A549 (cell line): ENCODE results near the gene TBX15. TPM values are rescaled to one million over a fixed set of nuclear protein-coding genes. Genes with fewer than 3 reads are reported as not detected.

ENCODE experiments used
- ATAC-seq, 2 experiments: fragments of 200-7000 bp in 1 of 2; fragments of >200 bp in 1 of 2; cut with Nextera tagmentation in 1 of 2; cut with Tn5 transposase in 1 of 2; 3 replicates each; pipeline versions ENCODE4 v1.8.0 to v1.9.1; 2018 to 2020; ENCODE audit warnings: mild to moderate bottlenecking in 1 of 2, moderate library complexity in 1 of 2
- CTCF ChIA-PET: fragments of 300-600 bp; sonication (Branson Sonifier 250); formaldehyde crosslinking; extraction: SDS; loops from one replicate; lab custom pipeline; 2021; ENCODE audit warnings: antibody characterized with exemption, inconsistent platforms; lab: Yijun Ruan, JAX
- POLR2A ChIA-PET: fragments of 350-600 bp; formaldehyde crosslinking; extraction: SDS; loops from one replicate; lab custom pipeline; 2021; ENCODE audit warnings: antibody characterized with exemption, inconsistent platforms; lab: Yijun Ruan, JAX
- DNase-seq, 2 experiments: peaks; one replicate each; pipeline versions ENCODE4 v3.0.0 to v3.0.0-alpha.2; 2011 to 2016; ENCODE audit warnings: low read depth in 1 of 2, low spot score in 1 of 2
- FAIRE-seq: peaks from 2 replicates; lab custom pipeline; 2011; peaks lifted over from hg19 to GRCh38; lab: Jason Lieb, UNC
- H3K27ac ChIP-seq, 2 experiments: fragments of >200 bp; sonication (Bioruptor Twin); formaldehyde crosslinking; 3 replicates each; pipeline ENCODE4 v1.5.1; 2016 to 2017
- H3K4me1 ChIP-seq: fragments of >200 bp; sonication (Bioruptor Twin); formaldehyde crosslinking; 3 replicates; pipeline ENCODE4 v1.6.1; 2016
- H3K4me2 ChIP-seq: fragments of >200 bp; sonication (Bioruptor Twin); formaldehyde crosslinking; 3 replicates; pipeline ENCODE4 v1.6.1; 2016
- H3K4me3 ChIP-seq: fragments of >200 bp; sonication (Bioruptor Twin); formaldehyde crosslinking; 3 replicates; pipeline ENCODE4 v1.5.1; 2016
- H3K9me3 ChIP-seq: fragments of >200 bp; sonication (Bioruptor Twin); formaldehyde crosslinking; 3 replicates; pipeline ENCODE4 v1.6.1; 2016
- CEBPB ChIP-seq, 2 experiments: fragments of >200 bp in 1 of 2; sonication (Bioruptor Twin) in 1 of 2; formaldehyde crosslinking in 1 of 2; IDR thresholded peaks; 2 replicates each; pipeline ENCODE4 v1.6.1; 2012 to 2016
- EHMT2 ChIP-seq: fragments of 200-600 bp; sonication (generic); IDR thresholded peaks from 2 replicates; pipeline ENCODE4 v1.6.1; 2016; ENCODE audit warnings: antibody characterized with exemption, low read depth, mild to moderate bottlenecking, moderate library complexity
- HDAC2 ChIP-seq: fragments of 200-600 bp; sonication (generic); IDR thresholded peaks from 2 replicates; pipeline ENCODE4 v1.6.1; 2016
- JUN ChIP-seq, 2 experiments: fragments of >200 bp; sonication (Bioruptor Twin); formaldehyde crosslinking; IDR thresholded peaks; 2 replicates in 1 of 2; 3 replicates in 1 of 2; pipeline ENCODE4 v1.6.1; 2016 to 2017
- MAX ChIP-seq: IDR thresholded peaks from 2 replicates; pipeline ENCODE4 v1.6.1; 2012
- NFE2L2 ChIP-seq: fragments of 150-350 bp; conservative IDR thresholded peaks from 2 replicates; pipeline ENCODE4 v1.6.1; 2014; ENCODE audit warnings: low read length
- PHF8 ChIP-seq: fragments of 200-600 bp; sonication (generic); IDR thresholded peaks from 2 replicates; pipeline ENCODE4 v1.6.1; 2016; ENCODE audit warnings: low read depth, mild to moderate bottlenecking, antibody characterized with exemption, moderate library complexity, borderline replicate concordance
- POLR2AphosphoS2 ChIP-seq: conservative IDR thresholded peaks from 2 replicates; pipeline ENCODE4 v1.6.1; 2012; ENCODE audit warnings: low read length, improper control_type of control experiment, inconsistent platforms
- REST ChIP-seq: fragments of 200-600 bp; sonication (generic); IDR thresholded peaks from 2 replicates; pipeline ENCODE4 v1.6.1; 2016; ENCODE audit warnings: antibody characterized with exemption, mild to moderate bottlenecking, moderate library complexity
- TP53 ChIP-seq: fragments of 250-450 bp; sonication (Bioruptor Pico); IDR thresholded peaks from 2 replicates; pipeline ENCODE4 v1.5.0; 2021; ENCODE audit warnings: mild to moderate bottlenecking, moderate library complexity
- ZC3H11A ChIP-seq: fragments of 450-650 bp; IDR thresholded peaks from 2 replicates; pipeline ENCODE4 v1.6.1; 2014; ENCODE audit warnings: antibody characterized with exemption, mild to moderate bottlenecking
- WGBS: methylation state at CpG from one replicate; pipeline ENCODE4 v1.1.6; 2017; ENCODE audit errors: missing lambda C conversion rate; 5-methylcytosine and 5-hydroxymethylcytosine counted together
- polyA plus RNA-seq, 4 experiments: library from polyadenylated mRNA; depleted of rRNA in 3 of 4; stranded (reverse); fragments of >200 nt; fragmentation: RNase III in 1 of 4; extraction: RNeasy Plus Mini Kit Qiagen cat#74134 plus additional on column Dnase treatment in 1 of 4; gene quantifications; 2 replicates in 3 of 4; 3 replicates in 1 of 4; pipeline ENCODE4 v1.2.3, GENCODE V29; 2011 to 2017
- TF ChIP-seq, protein P1 (sequence below): fragments of 250-450 bp; sonication (Bioruptor Pico); IDR thresholded peaks from 2 replicates; pipeline ENCODE4 v1.5.0; 2021; ENCODE audit warnings: mild to moderate bottlenecking, moderate library complexity, borderline replicate concordance
- TF ChIP-seq, protein P2 (sequence below): fragments of >200 bp; sonication (Bioruptor Twin); formaldehyde crosslinking; IDR thresholded peaks from 2 replicates; pipeline ENCODE4 v1.6.1; 2016
- TF ChIP-seq, protein P3 (sequence below): fragments of >200 bp; sonication (Bioruptor Twin); formaldehyde crosslinking; IDR thresholded peaks from 3 replicates; pipeline ENCODE4 v1.5.1; 2016

Gene TBX15
- polyA plus RNA-seq, 2 of the 4 experiments (the other 2 are of a cell fraction) = 0.04 TPM; not detected in 1

DNA sequence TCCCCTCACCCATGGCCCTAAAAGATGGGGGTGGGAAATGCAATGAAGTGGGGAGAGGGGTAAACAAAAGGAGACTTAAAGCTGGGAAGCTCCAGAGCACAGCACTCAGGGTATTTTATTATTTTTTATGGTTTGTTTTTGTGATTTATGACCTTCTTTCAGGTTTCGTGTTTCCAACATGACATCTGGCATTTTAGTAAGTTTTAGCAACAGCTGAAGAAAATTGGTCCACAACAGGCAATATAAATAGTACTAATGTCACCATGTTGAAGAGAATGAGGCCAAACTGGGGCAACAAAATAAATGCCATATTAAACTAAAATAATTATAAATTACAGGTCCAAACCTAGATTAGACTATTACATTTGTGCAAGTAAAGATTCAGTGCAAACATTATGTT, 56.3 kb downstream of the TBX15 start:
- ATAC-seq = no peak
- TF ChIP-seq REST = no peak
- TF ChIP-seq, protein P1, sequence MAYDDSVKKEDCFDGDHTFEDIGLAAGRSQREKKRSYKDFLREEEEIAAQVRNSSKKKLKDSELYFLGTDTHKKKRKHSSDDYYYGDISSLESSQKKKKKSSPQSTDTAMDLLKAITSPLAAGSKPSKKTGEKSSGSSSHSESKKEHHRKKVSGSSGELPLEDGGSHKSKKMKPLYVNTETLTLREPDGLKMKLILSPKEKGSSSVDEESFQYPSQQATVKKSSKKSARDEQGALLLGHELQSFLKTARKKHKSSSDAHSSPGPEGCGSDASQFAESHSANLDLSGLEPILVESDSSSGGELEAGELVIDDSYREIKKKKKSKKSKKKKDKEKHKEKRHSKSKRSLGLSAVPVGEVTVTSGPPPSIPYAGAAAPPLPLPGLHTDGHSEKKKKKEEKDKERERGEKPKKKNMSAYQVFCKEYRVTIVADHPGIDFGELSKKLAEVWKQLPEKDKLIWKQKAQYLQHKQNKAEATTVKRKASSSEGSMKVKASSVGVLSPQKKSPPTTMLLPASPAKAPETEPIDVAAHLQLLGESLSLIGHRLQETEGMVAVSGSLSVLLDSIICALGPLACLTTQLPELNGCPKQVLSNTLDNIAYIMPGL (CRISPR knock-in tag) = no peak
- no peak for TF ChIP-seq HDAC2
- no peak for TF ChIP-seq NFE2L2
- no peak for TF ChIP-seq TP53 (CRISPR knock-in tag)
- no peak for TF ChIP-seq JUN (IDR thresholded peaks at IDR 0.05)
- no peak for TF ChIP-seq ZC3H11A
- DNase-seq = no peak
- Histone ChIP-seq H3K4me2 (no peak overlapping the region), H3K4me1 (no peaks in the 10 kb centered on the region), H3K4me3 (no peak overlapping the region), H3K9me3 (no peaks in the 10 kb centered on the region), H3K27ac (no peak overlapping the region)
- CTCF ChIA-PET = no interaction called here
- 0% methylated on average over 1 of the region's 1 CpG for whole genome bisulfite sequencing
- no peak for FAIRE-seq
- POLR2A ChIA-PET = no interaction called here

DNA sequence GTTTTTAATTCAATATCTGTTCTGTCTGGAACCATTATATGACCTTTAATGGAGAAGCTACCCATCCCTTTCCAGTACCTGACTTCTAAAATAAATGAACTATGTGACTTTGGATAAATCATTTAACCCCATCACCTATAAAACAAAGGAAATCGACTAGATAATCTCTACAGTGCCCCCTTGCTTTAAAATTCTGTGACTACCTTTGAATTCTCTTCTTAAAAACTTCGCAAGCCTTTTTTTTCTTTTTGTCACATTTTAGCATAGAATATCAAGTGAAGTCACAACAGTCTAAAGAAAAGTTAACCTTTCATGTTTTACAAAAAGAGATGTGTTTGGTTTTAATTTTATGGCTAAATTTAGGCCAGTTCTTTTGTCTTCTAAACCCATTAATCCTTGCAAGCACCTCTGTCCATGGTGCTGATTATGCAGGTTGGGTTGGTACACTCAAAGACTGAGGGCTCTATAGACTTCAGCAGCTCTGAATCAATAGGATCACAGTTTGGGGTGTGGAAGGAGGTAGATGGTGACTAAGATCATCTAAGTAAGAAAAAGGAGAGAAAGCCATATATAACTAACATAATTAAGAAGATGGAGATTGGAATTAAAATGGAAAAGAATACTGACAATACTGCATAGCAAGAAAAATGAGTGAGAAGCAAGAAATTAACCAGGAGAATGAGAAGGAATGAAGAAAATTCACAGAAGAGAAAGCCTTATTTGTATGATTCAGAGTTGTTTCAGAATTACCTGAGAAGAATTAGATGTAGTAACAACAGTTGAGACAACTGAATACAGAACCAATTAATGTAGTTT, 59.2 kb downstream of the TBX15 start:
- CTCF ChIA-PET = no interaction called here

More for the DNA sequence above, 59.2 kb downstream of the TBX15 start:
- Histone ChIP-seq H3K9me3 (no peaks in the 10 kb centered on the region), H3K4me3 (no peak overlapping the region), H3K27ac (no peak overlapping the region), H3K4me1 (no peaks in the 10 kb centered on the region), H3K4me2 (no peak overlapping the region)
- ATAC-seq (no peak), FAIRE-seq (no peak), DNase-seq (peak in 1 of 2 experiments; percentile 5)
- WGBS = 4% methylated on average over 2 of the region's 2 CpGs
- POLR2A ChIA-PET = no interaction called here
- no peak for TF ChIP-seq MAX
- peak; percentile 94 for TF ChIP-seq REST
- TF ChIP-seq PHF8 = no peak
- TF ChIP-seq EHMT2 = peak; percentile 85
- TF ChIP-seq, protein P2, sequence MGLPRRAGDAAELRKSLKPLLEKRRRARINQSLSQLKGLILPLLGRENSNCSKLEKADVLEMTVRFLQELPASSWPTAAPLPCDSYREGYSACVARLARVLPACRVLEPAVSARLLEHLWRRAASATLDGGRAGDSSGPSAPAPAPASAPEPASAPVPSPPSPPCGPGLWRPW = no peak
- TF ChIP-seq, protein P1 (CRISPR knock-in tag) = no peak
- TF ChIP-seq, protein P3, sequence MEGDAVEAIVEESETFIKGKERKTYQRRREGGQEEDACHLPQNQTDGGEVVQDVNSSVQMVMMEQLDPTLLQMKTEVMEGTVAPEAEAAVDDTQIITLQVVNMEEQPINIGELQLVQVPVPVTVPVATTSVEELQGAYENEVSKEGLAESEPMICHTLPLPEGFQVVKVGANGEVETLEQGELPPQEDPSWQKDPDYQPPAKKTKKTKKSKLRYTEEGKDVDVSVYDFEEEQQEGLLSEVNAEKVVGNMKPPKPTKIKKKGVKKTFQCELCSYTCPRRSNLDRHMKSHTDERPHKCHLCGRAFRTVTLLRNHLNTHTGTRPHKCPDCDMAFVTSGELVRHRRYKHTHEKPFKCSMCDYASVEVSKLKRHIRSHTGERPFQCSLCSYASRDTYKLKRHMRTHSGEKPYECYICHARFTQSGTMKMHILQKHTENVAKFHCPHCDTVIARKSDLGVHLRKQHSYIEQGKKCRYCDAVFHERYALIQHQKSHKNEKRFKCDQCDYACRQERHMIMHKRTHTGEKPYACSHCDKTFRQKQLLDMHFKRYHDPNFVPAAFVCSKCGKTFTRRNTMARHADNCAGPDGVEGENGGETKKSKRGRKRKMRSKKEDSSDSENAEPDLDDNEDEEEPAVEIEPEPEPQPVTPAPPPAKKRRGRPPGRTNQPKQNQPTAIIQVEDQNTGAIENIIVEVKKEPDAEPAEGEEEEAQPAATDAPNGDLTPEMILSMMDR = no peak
- TF ChIP-seq POLR2AphosphoS2 = no peak
- TF ChIP-seq CEBPB (IDR thresholded peaks at IDR 0.05) = no peak
